Measurements from ENCODE around the gene FOCAD.

The FOCAD gene

GRCh38 chr9:20811872-20812271 lies 127.8 kb downstream of the FOCAD start:
- FAIRE-seq (no peak), DNase-seq (ENCODE audit: insufficient read length) (no peak)
- no peak for TF ChIP-seq TAF1 (IDR thresholded peaks at IDR 0.05; ENCODE audit: borderline replicate concordance, low read depth, low read length)
- TF ChIP-seq POLR2A (IDR thresholded peaks at IDR 0.05; ENCODE audit: low read depth, low read length) = no peak
- no peak for TF ChIP-seq POLR2AphosphoS5 (IDR thresholded peaks at IDR 0.05; ENCODE audit: low read depth, low read length)

- no peak for TF ChIP-seq POLR2A (IDR thresholded peaks at IDR 0.05; ENCODE audit: low read depth, low read length)
- TF ChIP-seq POLR2AphosphoS5 (IDR thresholded peaks at IDR 0.05; ENCODE audit: low read depth, low read length) = no peak
- TF ChIP-seq TAF1 (IDR thresholded peaks at IDR 0.05; ENCODE audit: borderline replicate concordance, low read depth, low read length) = no peak
- DNase-seq (ENCODE audit: insufficient read length) = no peak
- FAIRE-seq = no peak
Observed at GRCh38 chr9:20815923-20816703, 132.1 kb downstream of the FOCAD start.

GRCh38 chr9:20823051-20823450 lies 139.0 kb downstream of the FOCAD start:
- DNase-seq (ENCODE audit: insufficient read length) = no peak
- FAIRE-seq = no peak
- no peak for TF ChIP-seq TAF1 (IDR thresholded peaks at IDR 0.05; ENCODE audit: borderline replicate concordance, low read depth, low read length)
- no peak for TF ChIP-seq POLR2A (IDR thresholded peaks at IDR 0.05; ENCODE audit: low read depth, low read length)
- no peak for TF ChIP-seq POLR2AphosphoS5 (IDR thresholded peaks at IDR 0.05; ENCODE audit: low read depth, low read length)

GRCh38 chr9:20831028-20831427 lies 147.0 kb downstream of the FOCAD start:
- DNase-seq (ENCODE audit: insufficient read length) = no peak
- FAIRE-seq = no peak
- TF ChIP-seq POLR2A (IDR thresholded peaks at IDR 0.05; ENCODE audit: low read depth, low read length) (no peak), TAF1 (IDR thresholded peaks at IDR 0.05; ENCODE audit: borderline replicate concordance, low read depth, low read length) (no peak), POLR2AphosphoS5 (IDR thresholded peaks at IDR 0.05; ENCODE audit: low read depth, low read length) (no peak)

GRCh38 chr9:20832775-20833174 lies 148.7 kb downstream of the FOCAD start:
- DNase-seq (ENCODE audit: insufficient read length) = no peak
- TF ChIP-seq POLR2A (IDR thresholded peaks at IDR 0.05; ENCODE audit: low read depth, low read length) (no peak), POLR2AphosphoS5 (IDR thresholded peaks at IDR 0.05; ENCODE audit: low read depth, low read length) (no peak), TAF1 (IDR thresholded peaks at IDR 0.05; ENCODE audit: borderline replicate concordance, low read depth, low read length) (no peak)
- no peak for FAIRE-seq

GRCh38 chr9:20835377-20836286 lies 151.6 kb downstream of the FOCAD start:
- FAIRE-seq = no peak
- DNase-seq (ENCODE audit: insufficient read length) = no peak
- no peak for TF ChIP-seq POLR2AphosphoS5 (IDR thresholded peaks at IDR 0.05; ENCODE audit: low read depth, low read length)

- DNase-seq (ENCODE audit: insufficient read length) (no peak), FAIRE-seq (no peak)
- no peak for TF ChIP-seq POLR2AphosphoS5 (IDR thresholded peaks at IDR 0.05; ENCODE audit: low read depth, low read length)
- TF ChIP-seq TAF1 (IDR thresholded peaks at IDR 0.05; ENCODE audit: borderline replicate concordance, low read depth, low read length) = no peak
- no peak for TF ChIP-seq POLR2A (IDR thresholded peaks at IDR 0.05; ENCODE audit: low read depth, low read length)
Observed at GRCh38 chr9:20837166-20837565, 153.1 kb downstream of the FOCAD start.

GRCh38 chr9:20838218-20838617 lies 154.2 kb downstream of the FOCAD start:
- FAIRE-seq (no peak), DNase-seq (ENCODE audit: insufficient read length) (no peak)
- TF ChIP-seq POLR2A (IDR thresholded peaks at IDR 0.05; ENCODE audit: low read depth, low read length) (no peak), TAF1 (IDR thresholded peaks at IDR 0.05; ENCODE audit: borderline replicate concordance, low read depth, low read length) (no peak), POLR2AphosphoS5 (IDR thresholded peaks at IDR 0.05; ENCODE audit: low read depth, low read length) (no peak)

- DNase-seq (ENCODE audit: insufficient read length) (no peak), FAIRE-seq (no peak)
Observed at GRCh38 chr9:20844916-20845315, 160.9 kb downstream of the FOCAD start.

GRCh38 chr9:20848490-20848889 lies 164.4 kb downstream of the FOCAD start:
- FAIRE-seq (no peak), DNase-seq (ENCODE audit: insufficient read length) (no peak)
- no peak for TF ChIP-seq TAF1 (IDR thresholded peaks at IDR 0.05; ENCODE audit: borderline replicate concordance, low read depth, low read length)
- TF ChIP-seq POLR2A (IDR thresholded peaks at IDR 0.05; ENCODE audit: low read depth, low read length) = no peak
- no peak for TF ChIP-seq POLR2AphosphoS5 (IDR thresholded peaks at IDR 0.05; ENCODE audit: low read depth, low read length)

More at GRCh38 chr9:20844916-20845315, 160.9 kb downstream of the FOCAD start:
- TF ChIP-seq POLR2AphosphoS5 (IDR thresholded peaks at IDR 0.05; ENCODE audit: low read depth, low read length) (no peak), POLR2A (IDR thresholded peaks at IDR 0.05; ENCODE audit: low read depth, low read length) (no peak)

- FAIRE-seq (no peak), DNase-seq (ENCODE audit: insufficient read length) (no peak)
- no peak for TF ChIP-seq POLR2AphosphoS5 (IDR thresholded peaks at IDR 0.05; ENCODE audit: low read depth, low read length)
- no peak for TF ChIP-seq POLR2A (IDR thresholded peaks at IDR 0.05; ENCODE audit: low read depth, low read length)
- no peak for TF ChIP-seq TAF1 (IDR thresholded peaks at IDR 0.05; ENCODE audit: borderline replicate concordance, low read depth, low read length)
Observed at GRCh38 chr9:20853866-20854265, 169.8 kb downstream of the FOCAD start.

- TF ChIP-seq POLR2AphosphoS5 (IDR thresholded peaks at IDR 0.05; ENCODE audit: low read depth, low read length) (no peak), TAF1 (IDR thresholded peaks at IDR 0.05; ENCODE audit: borderline replicate concordance, low read depth, low read length) (no peak), POLR2A (IDR thresholded peaks at IDR 0.05; ENCODE audit: low read depth, low read length) (no peak)
- FAIRE-seq (no peak), DNase-seq (ENCODE audit: insufficient read length) (no peak)
Observed at GRCh38 chr9:20854444-20854843, 170.4 kb downstream of the FOCAD start.
